Calu3 (cell line): ENCODE data around the gene GDPD5. TPM values are rescaled to one million over a fixed set of nuclear protein-coding genes. Genes with fewer than 3 reads are reported as not detected.

Source experiments
- Bru-seq: library from RNA; stranded (reverse); fragments of 400-500 nt; gene quantifications from one replicate; lab custom pipeline; 2021; lab: Mats Ljungman, UMichigan
- BruChase-seq, 2 experiments: library from RNA; stranded (reverse); fragments of 400-500 nt; gene quantifications; one replicate each; lab custom pipeline; 2021; lab: Mats Ljungman, UMichigan
- BruUV-seq: library from RNA; stranded (reverse); fragments of 400-500 nt; replicated peaks from 2 replicates; lab custom pipeline; 2021; lab: Mats Ljungman, UMichigan
- CTCF ChIA-PET: fragments of 300-600 bp; sonication (Branson Sonifier 250); formaldehyde crosslinking; loops from one replicate; lab custom pipeline; 2022; ENCODE audit warnings: antibody characterized with exemption; lab: Charles Lee
- DNase-seq: peaks from one replicate; pipeline ENCODE4 v3.0.0; 2022
- H3K27ac Mint-ChIP-seq: one replicate; pipeline ENCODE4 v1.8.0; 2022; ENCODE audit warnings: mixed read lengths; ENCODE audit not compliant: unreplicated experiment
- H3K27me3 Mint-ChIP-seq: one replicate; pipeline ENCODE4 v1.8.0; 2022; ENCODE audit warnings: mixed read lengths; ENCODE audit not compliant: unreplicated experiment
- H3K36me3 Mint-ChIP-seq: one replicate; pipeline ENCODE4 v1.8.0; 2022; ENCODE audit warnings: mild to moderate bottlenecking, moderate library complexity, mixed read lengths; ENCODE audit not compliant: insufficient read depth, unreplicated experiment
- H3K4me1 Mint-ChIP-seq: one replicate; pipeline ENCODE4 v1.8.0; 2022; ENCODE audit warnings: mild to moderate bottlenecking, low read depth, mixed read lengths; ENCODE audit not compliant: unreplicated experiment
- H3K4me3 Mint-ChIP-seq: one replicate; pipeline ENCODE4 v1.8.0; 2022; ENCODE audit warnings: mild to moderate bottlenecking, low read depth, moderate library complexity, mixed read lengths; ENCODE audit not compliant: unreplicated experiment
- H3K9me3 Mint-ChIP-seq: one replicate; pipeline ENCODE4 v1.8.0; 2022; ENCODE audit warnings: low read depth, mixed read lengths; ENCODE audit not compliant: unreplicated experiment
- intact Hi-C: fragments of 100-400 bp; cut with micrococcal nuclease; formaldehyde crosslinking; loops from one replicate; pipeline ENCODE4 v1.10.0; 2022; ENCODE audit not compliant: unreplicated experiment
- long read RNA-seq: library from polyadenylated mRNA; stranded (forward); transcript quantifications from one replicate; pipeline ENCODE4 v2.0.0, GENCODE V29; 2022
- total RNA-seq: library from RNA; stranded (reverse); gene quantifications from 2 replicates; pipeline ENCODE4 v1.2.3, GENCODE V29; 2022
- TF ChIP-seq, protein P1 (sequence below): fragments of 200-600 bp; IDR thresholded peaks from one replicate; pipeline ENCODE4 v1.8.0; 2022; ENCODE audit warnings: antibody characterized with exemption; ENCODE audit not compliant: unreplicated experiment

GDPD5 gene, protein sequence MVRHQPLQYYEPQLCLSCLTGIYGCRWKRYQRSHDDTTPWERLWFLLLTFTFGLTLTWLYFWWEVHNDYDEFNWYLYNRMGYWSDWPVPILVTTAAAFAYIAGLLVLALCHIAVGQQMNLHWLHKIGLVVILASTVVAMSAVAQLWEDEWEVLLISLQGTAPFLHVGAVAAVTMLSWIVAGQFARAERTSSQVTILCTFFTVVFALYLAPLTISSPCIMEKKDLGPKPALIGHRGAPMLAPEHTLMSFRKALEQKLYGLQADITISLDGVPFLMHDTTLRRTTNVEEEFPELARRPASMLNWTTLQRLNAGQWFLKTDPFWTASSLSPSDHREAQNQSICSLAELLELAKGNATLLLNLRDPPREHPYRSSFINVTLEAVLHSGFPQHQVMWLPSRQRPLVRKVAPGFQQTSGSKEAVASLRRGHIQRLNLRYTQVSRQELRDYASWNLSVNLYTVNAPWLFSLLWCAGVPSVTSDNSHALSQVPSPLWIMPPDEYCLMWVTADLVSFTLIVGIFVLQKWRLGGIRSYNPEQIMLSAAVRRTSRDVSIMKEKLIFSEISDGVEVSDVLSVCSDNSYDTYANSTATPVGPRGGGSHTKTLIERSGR
- 7.0 and 7.4 TPM in 2 replicates for total RNA-seq
- percentile 29 among the genes with signal in this experiment for Bru-seq, nascent RNA
- percentile 27 among the genes with signal in this experiment for BruChase-seq, experiment 1, labeled RNA remaining after a 6-hour chase
- percentile 28 among the genes with signal in this experiment for BruChase-seq, experiment 2, labeled RNA remaining after a 2-hour chase
- long read RNA-seq, partial matches to known transcripts, result 1 of 8 reads
- long read RNA-seq, other reads (novel, unspliced or antisense), result 2 of 8 reads

DNA sequence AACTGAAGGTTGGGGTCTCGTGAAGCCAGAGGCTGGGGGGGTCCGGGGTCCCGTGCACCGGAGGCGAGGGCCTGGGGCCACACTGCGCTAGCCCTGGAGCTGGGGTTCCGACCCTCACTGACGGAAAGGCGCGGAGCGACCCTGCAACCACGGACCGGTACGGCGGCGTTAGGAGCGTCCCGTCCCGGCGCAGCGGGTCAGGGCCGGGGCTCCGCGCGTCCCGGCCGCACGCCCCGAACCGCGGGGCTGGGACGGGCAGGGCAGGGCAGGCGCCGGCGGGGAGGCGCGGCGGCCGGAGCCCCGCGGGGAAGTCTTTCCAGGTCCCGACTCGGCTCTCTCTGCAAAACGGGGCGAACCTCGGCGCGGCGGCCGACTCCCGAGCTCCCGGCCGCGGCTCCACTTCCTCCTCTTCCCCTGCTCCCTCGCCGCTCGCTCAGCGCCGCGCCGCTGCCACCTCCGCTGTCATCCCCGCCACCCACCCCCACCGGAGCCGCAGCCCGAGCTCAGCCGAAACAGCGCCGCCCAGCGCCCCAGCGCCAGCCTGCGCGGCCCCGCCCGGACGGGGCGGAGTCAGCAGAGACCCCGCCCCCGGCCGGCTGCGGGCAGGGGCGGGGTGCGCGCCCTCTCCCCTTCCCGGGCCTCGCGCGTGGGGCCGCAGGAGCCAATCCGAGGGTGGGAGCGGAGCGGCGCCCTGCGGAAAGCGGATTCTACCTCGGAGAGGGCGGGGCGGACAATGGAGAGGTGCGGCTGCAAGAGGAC lies at the start of gene GDPD5:
Gene GDPD5, minus strand, starts transcription at position 509 of the 759 bp plus-strand sequence. CDS start 48,206 bp downstream, outside the sequence.
- H3K9me3 Mint-ChIP-seq, result no peaks in the 10 kb centered on the region
- H3K4me3 Mint-ChIP-seq, result peak within 1 kb of the TSS; percentile 66
- CTCF ChIA-PET, result no interaction called here
- BruUV-seq, result no TSS peak
- peak within 1 kb of the TSS; percentile 35 for H3K27ac Mint-ChIP-seq
- intact Hi-C loops, result no loop called here
- peaks cover 10% of the 10 kb centered on the region for H3K36me3 Mint-ChIP-seq
- no peaks in the 10 kb centered on the region for H3K4me1 Mint-ChIP-seq
- DNase-seq, result peak; percentile 84
- peaks cover 57% of the 10 kb centered on the region for H3K27me3 Mint-ChIP-seq
- TF ChIP-seq, protein P1, sequence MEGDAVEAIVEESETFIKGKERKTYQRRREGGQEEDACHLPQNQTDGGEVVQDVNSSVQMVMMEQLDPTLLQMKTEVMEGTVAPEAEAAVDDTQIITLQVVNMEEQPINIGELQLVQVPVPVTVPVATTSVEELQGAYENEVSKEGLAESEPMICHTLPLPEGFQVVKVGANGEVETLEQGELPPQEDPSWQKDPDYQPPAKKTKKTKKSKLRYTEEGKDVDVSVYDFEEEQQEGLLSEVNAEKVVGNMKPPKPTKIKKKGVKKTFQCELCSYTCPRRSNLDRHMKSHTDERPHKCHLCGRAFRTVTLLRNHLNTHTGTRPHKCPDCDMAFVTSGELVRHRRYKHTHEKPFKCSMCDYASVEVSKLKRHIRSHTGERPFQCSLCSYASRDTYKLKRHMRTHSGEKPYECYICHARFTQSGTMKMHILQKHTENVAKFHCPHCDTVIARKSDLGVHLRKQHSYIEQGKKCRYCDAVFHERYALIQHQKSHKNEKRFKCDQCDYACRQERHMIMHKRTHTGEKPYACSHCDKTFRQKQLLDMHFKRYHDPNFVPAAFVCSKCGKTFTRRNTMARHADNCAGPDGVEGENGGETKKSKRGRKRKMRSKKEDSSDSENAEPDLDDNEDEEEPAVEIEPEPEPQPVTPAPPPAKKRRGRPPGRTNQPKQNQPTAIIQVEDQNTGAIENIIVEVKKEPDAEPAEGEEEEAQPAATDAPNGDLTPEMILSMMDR, result peak; percentile 34

DNA sequence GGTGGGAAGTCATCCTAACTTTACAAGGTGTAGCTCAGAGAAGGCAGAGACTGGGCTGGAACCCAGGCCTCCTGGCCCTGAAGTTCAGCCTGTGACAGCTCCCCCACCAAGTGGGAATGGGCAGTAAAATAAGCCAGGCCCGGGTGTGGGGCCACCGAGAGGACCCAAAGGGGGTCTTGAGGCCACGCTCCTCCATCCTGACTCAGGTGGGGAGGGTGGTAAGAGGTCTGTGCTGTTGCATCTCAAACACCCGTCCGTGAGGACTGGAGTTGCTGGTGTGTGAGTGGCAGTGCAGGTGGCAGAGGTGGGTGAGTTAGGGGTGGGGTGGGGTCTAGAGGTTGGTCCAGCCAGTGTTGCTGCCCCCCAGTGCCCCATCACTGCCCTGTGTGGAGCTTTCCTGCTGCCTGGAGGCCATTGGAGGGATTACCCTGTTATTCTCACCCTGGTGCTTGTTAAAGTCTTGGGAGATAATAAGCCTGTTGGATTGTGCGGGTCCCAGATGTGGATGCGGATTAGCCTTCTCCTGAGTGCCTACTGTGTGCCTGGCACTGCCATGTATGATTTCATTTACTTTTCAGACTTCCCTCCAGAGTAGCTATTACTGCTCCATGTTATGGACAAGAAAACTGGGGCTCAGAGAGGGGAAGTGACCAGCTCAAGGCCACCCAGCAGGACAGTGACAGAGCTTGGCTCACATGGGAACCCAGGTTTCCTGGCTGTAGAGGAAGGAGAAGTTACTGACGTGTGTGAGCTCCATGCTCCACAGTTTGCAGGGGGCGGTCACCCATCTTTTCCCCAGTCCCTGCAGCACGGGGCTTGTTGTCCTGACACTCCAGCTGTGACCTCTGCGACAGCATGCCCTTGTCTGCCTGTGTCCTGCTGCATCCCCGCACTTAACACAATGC lies 49.2 kb upstream of the GDPD5 start:
- intact Hi-C loops, result no loop called here
- Mint-ChIP-seq H3K9me3 (no peaks in the 10 kb centered on the region), H3K36me3 (peaks cover 41% of the 10 kb centered on the region), H3K4me1 (peaks cover 16% of the 10 kb centered on the region), H3K27ac (no peak overlapping the region), H3K4me3 (no peak overlapping the region), H3K27me3 (no peaks in the 10 kb centered on the region)
- no peak for DNase-seq
- CTCF ChIA-PET, result interaction anchor here (1.0 to 1.5 kb wide), 2 partner anchors 12 to 13 kb away, joined by 3 to 5 read pairs; no protein-coding TSS in a partner anchor
- BruUV-seq, result no TSS peak
- TF ChIP-seq, protein P1, result no peak

DNA sequence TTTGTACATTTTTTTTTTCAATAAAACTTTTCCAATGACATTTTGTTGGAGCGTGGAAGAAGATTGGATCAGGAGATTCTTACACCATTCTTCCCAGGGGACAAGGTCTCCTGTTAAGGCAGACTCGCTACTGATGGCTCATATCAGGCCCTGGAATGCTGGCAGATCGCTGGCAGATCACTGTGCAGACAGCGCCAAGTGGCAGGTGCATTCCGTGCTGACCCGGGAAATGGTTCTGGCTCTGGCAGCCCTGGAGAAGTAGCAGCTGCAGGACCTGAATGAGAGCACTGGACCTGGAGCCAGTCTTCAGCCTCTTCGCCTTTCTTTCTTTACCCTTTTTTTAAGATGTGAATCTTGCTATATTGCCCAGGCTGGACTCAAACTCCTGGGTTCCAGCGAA lies 47.0 kb upstream of the GDPD5 start:
- TF ChIP-seq, protein P1, result no peak
- Mint-ChIP-seq H3K27ac (no peak overlapping the region), H3K9me3 (no peaks in the 10 kb centered on the region), H3K4me1 (peaks cover 16% of the 10 kb centered on the region), H3K36me3 (peaks cover 52% of the 10 kb centered on the region), H3K27me3 (no peaks in the 10 kb centered on the region), H3K4me3 (no peak overlapping the region)
- no TSS peak for BruUV-seq
- DNase-seq, result no peak
- intact Hi-C loops, result no loop called here
- CTCF ChIA-PET, result no interaction called here
